Astrocyte (in vitro differentiated cells and primary cell): ENCODE measurements around the gene SUMO3.

ENCODE experiments used
- CTCF ChIP-seq: IDR thresholded peaks from 2 replicates; pipeline ENCODE4 v1.5.1; 2011; ENCODE audit warnings: low read depth, mild to moderate bottlenecking, inconsistent platforms, low read length, moderate library complexity; ENCODE audit not compliant: insufficient read depth
- EZH2 ChIP-seq: IDR thresholded peaks from 2 replicates; pipeline ENCODE4 v1.6.1; 2012; ENCODE audit warnings: mild to moderate bottlenecking, low read length, inconsistent platforms; ENCODE audit not compliant: insufficient read depth

DNA sequence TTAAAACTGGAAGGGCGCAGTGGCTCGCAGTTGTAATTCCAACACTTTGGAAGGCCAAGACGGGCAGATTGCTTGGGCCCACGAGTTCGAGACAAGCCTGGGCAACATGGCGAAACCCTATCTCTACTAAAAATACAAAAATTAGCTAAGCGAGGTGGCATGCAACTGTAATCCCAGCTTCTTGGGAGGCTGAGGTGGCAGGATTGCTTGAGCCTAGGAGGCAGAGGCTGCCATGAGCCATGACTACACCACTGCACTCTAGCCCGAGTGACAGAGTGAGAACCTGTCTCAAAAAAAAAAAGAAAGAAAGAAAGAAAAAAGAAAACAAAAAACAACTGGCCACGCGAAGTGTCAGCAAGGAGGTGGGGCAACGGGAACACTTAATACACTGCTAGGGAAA lies 22.5 kb downstream of the SUMO3 start:
- TF ChIP-seq CTCF: no peak
- no peak for TF ChIP-seq EZH2
